Liver (tissue), 9 donors: ENCODE data around the gene POU5F1. TPM values are rescaled to one million over a fixed set of nuclear protein-coding genes. Genes with fewer than 3 reads are reported as not detected.

Experiments used
- DNase-seq: peaks from one replicate; pipeline ENCODE4 v3.0.0-alpha.2; 2017; ENCODE audit warnings: low spot score
- H3K27ac ChIP-seq, 2 donors: one replicate each; pipeline ENCODE4 v1.7.0; 2013; ENCODE audit warnings: inconsistent platforms in 2 of 2, low read length in 2 of 2, control low read depth in 1 of 2, low read depth in 1 of 2, mild to moderate bottlenecking in 1 of 2
- H3K27me3 ChIP-seq, 4 donors: one replicate each; pipeline versions ENCODE4 v1.6.1 to v1.7.0; 2013; ENCODE audit warnings: low read length in 3 of 4, inconsistent platforms in 1 of 4, mild to moderate bottlenecking in 1 of 4, moderate library complexity in 1 of 4; ENCODE audit not compliant: control insufficient read depth in 4 of 4, insufficient read depth in 4 of 4
- H3K36me3 ChIP-seq, 4 donors: one replicate each; pipeline versions ENCODE4 v1.6.1 to v1.7.0; 2013; ENCODE audit warnings: low read length in 3 of 4, mild to moderate bottlenecking in 3 of 4, low read depth in 1 of 4, moderate library complexity in 1 of 4; ENCODE audit not compliant: control insufficient read depth in 4 of 4, insufficient read depth in 3 of 4
- H3K4me1 ChIP-seq, 4 donors: one replicate each; pipeline versions ENCODE4 v1.6.1 to v1.7.0; 2013; ENCODE audit warnings: low read length in 3 of 4, mild to moderate bottlenecking in 3 of 4, moderate library complexity in 1 of 4; ENCODE audit not compliant: control insufficient read depth in 4 of 4, insufficient read depth in 4 of 4
- H3K4me3 ChIP-seq, 3 donors: one replicate each; pipeline versions ENCODE4 v1.6.1 to v1.7.0; 2013; ENCODE audit warnings: low read length in 3 of 3, control low read depth in 1 of 3, low read depth in 1 of 3, mild to moderate bottlenecking in 1 of 3
- H3K9ac ChIP-seq, 2 donors: one replicate each; pipeline ENCODE4 v1.7.0; 2013; ENCODE audit warnings: low read length in 2 of 2, mild to moderate bottlenecking in 2 of 2, moderate library complexity in 2 of 2, control low read depth in 1 of 2, low read depth in 1 of 2
- H3K9me3 ChIP-seq, 4 donors: one replicate each; pipeline versions ENCODE4 v1.6.1 to v1.7.0; 2013; ENCODE audit warnings: low read length in 3 of 4; ENCODE audit not compliant: control insufficient read depth in 4 of 4
- CTCF ChIP-seq: fragments of 150-350 bp; IDR thresholded peaks from 2 replicates; pipeline ENCODE4 v1.5.1; 2017; ENCODE audit warnings: improper control_type of control experiment, low read depth, low read length; ENCODE audit not compliant: missing input control
- EGR1 ChIP-seq, 2 donors: IDR thresholded peaks; 2 replicates each; pipeline ENCODE4 v1.6.1; 2016 to 2018; ENCODE audit warnings: antibody characterized with exemption in 2 of 2, low read depth in 2 of 2
- FOXA1 ChIP-seq: IDR thresholded peaks from 2 replicates; pipeline ENCODE4 v1.6.1; 2016; ENCODE audit warnings: antibody characterized with exemption
- GABPA ChIP-seq, 2 donors: IDR thresholded peaks in 1 of 2; conservative IDR thresholded peaks in 1 of 2; 2 replicates each; pipeline ENCODE4 v1.6.1; 2016; ENCODE audit warnings: antibody characterized with exemption in 2 of 2, mild to moderate bottlenecking in 1 of 2, moderate library complexity in 1 of 2
- HNF4A ChIP-seq, 2 donors: conservative IDR thresholded peaks; 2 replicates each; pipeline ENCODE4 v1.6.1; 2016; ENCODE audit warnings: antibody characterized with exemption in 2 of 2, mild to moderate bottlenecking in 2 of 2
- JUND ChIP-seq, 2 donors: IDR thresholded peaks; 2 replicates each; pipeline ENCODE4 v1.6.1; 2016; ENCODE audit warnings: antibody characterized with exemption in 2 of 2
- MAX ChIP-seq: IDR thresholded peaks from 2 replicates; pipeline ENCODE4 v1.6.1; 2016; ENCODE audit warnings: antibody characterized with exemption
- NR2F2 ChIP-seq: IDR thresholded peaks from 2 replicates; pipeline ENCODE4 v1.6.1; 2016; ENCODE audit warnings: antibody characterized with exemption
- REST ChIP-seq: IDR thresholded peaks from 2 replicates; pipeline ENCODE4 v1.6.1; 2016; ENCODE audit warnings: antibody characterized with exemption, mild to moderate bottlenecking
- RXRA ChIP-seq, 2 donors: IDR thresholded peaks; 2 replicates each; pipeline ENCODE4 v1.6.1; 2017 to 2018; ENCODE audit warnings: antibody characterized with exemption in 2 of 2, mild to moderate bottlenecking in 1 of 2
- SP1 ChIP-seq: IDR thresholded peaks from 2 replicates; pipeline ENCODE4 v1.6.1; 2018; ENCODE audit warnings: antibody characterized with exemption, mild to moderate bottlenecking
- YY1 ChIP-seq: IDR thresholded peaks from 2 replicates; pipeline ENCODE4 v1.6.1; 2016; ENCODE audit warnings: antibody characterized with exemption, mild to moderate bottlenecking
- ZBTB33 ChIP-seq: IDR thresholded peaks from 2 replicates; pipeline ENCODE4 v1.6.1; 2016; ENCODE audit warnings: antibody characterized with exemption
- WGBS: extraction: QIAGEN DNeasy Blood & Tissue Kit; methylation state at CpG from one replicate; pipeline ENCODE4 v1.1.7; 2013; 5-methylcytosine and 5-hydroxymethylcytosine counted together
- polyA plus RNA-seq, 2 donors: library from polyadenylated mRNA; stranded (reverse) in 1 of 2; unstranded in 1 of 2; fragments of 200-250 nt in 1 of 2; fragments of >200 nt in 1 of 2; fragmentation: Nextera tagmentation in 1 of 2; extraction: Ambion mirVana in 1 of 2; gene quantifications; one replicate each; pipeline versions ENCODE4 v1.2.1 to v1.2.3, GENCODE V29; 2013 to 2015
- total RNA-seq, 2 donors: library from RNA; depleted of rRNA; stranded (reverse); fragments of >200 nt; gene quantifications; one replicate each; pipeline ENCODE4 v1.2.3, GENCODE V29; 2014
- donor health status: healthy.
- donor health status: healthy.
- donor health status: healthy.
- donor health status: healthy.
- donor health status: healthy.

POU5F1 gene
- total and polyA plus RNA-seq, 4 donors = 0.32 to 3.2 TPM; not detected in 2

- Histone ChIP-seq H3K27ac (peak within 1 kb of the TSS; percentile 15 to 51), H3K9ac (peak within 1 kb of the TSS; percentile 42 to 64), H3K4me1 (peaks cover 3 to 14% (median 11%) of the 10 kb centered on the region in 4 donors), H3K36me3 (peaks cover 0 to 7% (median 3%) of the 10 kb centered on the region in 4 donors), H3K27me3 (no peaks in the 10 kb centered on the region), H3K4me3 (peak within 1 kb of the TSS; percentile 66 to 77 (median 74)), H3K9me3 (no peaks in the 10 kb centered on the region)
- DNase-seq = peak; percentile 97
- TF ChIP-seq GABPA (IDR thresholded peaks at IDR 0.05 in 1 of 2, conservative IDR thresholded peaks at IDR 0.05 in 1 of 2) = no peak
- peak; percentile 42 to 50 for TF ChIP-seq HNF4A (conservative IDR thresholded peaks at IDR 0.05)
- no peak for TF ChIP-seq MAX
- TF ChIP-seq NR2F2 = no peak
- TF ChIP-seq REST = no peak
- peak; percentile 84 to 85 for TF ChIP-seq EGR1 (IDR thresholded peaks at IDR 0.05; ENCODE audit: low read depth in 2 of 2)
- TF ChIP-seq JUND (IDR thresholded peaks at IDR 0.05) = no peak
- TF ChIP-seq YY1 = peak; percentile 65
- no peak for TF ChIP-seq ZBTB33
- TF ChIP-seq FOXA1 = no peak
- no peak for TF ChIP-seq CTCF
- peak; percentile 96 for TF ChIP-seq SP1
- peak in 1 of 2 donors; percentile 35 for TF ChIP-seq RXRA (IDR thresholded peaks at IDR 0.05)
- under 1% methylated on average over 65 of the region's 65 CpGs for WGBS
Measured at GRCh38 chr6:31158140-31158862, 12.2 kb downstream of the POU5F1 start, which contains the start of gene TCF19. Gene TCF19 (plus strand): TSS chr6:31158589. CDS start chr6:31159470, 881 bp downstream.
